MM.1S (cell line): ENCODE measurements around the gene EXOC4.

ENCODE experiments used
- CTCF ChIP-seq: fragments of 300-600 bp; sonication (generic); IDR thresholded peaks from 2 replicates; pipeline ENCODE4 v1.5.1; 2016; ENCODE audit warnings: antibody characterized with exemption, low read length, mixed read lengths
- EZH2 ChIP-seq: fragments of 300-600 bp; sonication (generic); optimal IDR thresholded peaks from 2 replicates; pipeline ENCODE3; 2017; ENCODE audit warnings: low read depth, mild to moderate bottlenecking, antibody characterized with exemption, low read length, mixed read lengths
- EZH2phosphoT487 ChIP-seq: fragments of 300-600 bp; sonication (generic); IDR thresholded peaks from 2 replicates; pipeline ENCODE4 v1.6.1; 2018; ENCODE audit warnings: antibody characterized with exemption, low read length

- TF ChIP-seq CTCF (no peak), EZH2 (no peak), EZH2phosphoT487 (no peak)
Observed at GRCh38 chr7:133428876-133429275, 176.0 kb downstream of the EXOC4 start.
